CD4-positive, alpha-beta T cell treated with Interleukin-17A for 1 hour (primary cell): Measurements from ENCODE around the gene SACM1L.
A peak's percentile ranks its signal among the peaks of the same experiment; 100 is the strongest.

Source experiments
- DNase-seq: peaks from one replicate; pipeline ENCODE4 v3.0.0-alpha.2; 2020

Gene SACM1L, protein sequence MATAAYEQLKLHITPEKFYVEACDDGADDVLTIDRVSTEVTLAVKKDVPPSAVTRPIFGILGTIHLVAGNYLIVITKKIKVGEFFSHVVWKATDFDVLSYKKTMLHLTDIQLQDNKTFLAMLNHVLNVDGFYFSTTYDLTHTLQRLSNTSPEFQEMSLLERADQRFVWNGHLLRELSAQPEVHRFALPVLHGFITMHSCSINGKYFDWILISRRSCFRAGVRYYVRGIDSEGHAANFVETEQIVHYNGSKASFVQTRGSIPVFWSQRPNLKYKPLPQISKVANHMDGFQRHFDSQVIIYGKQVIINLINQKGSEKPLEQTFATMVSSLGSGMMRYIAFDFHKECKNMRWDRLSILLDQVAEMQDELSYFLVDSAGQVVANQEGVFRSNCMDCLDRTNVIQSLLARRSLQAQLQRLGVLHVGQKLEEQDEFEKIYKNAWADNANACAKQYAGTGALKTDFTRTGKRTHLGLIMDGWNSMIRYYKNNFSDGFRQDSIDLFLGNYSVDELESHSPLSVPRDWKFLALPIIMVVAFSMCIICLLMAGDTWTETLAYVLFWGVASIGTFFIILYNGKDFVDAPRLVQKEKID

GRCh38 chr3:45688882-45689786, at the start of gene SACM1L:
SACM1L (plus strand) TSS chr3:45689396; CDS start chr3:45689466, 70 bp downstream.
- DNase-seq = peak; percentile 98

DNA sequence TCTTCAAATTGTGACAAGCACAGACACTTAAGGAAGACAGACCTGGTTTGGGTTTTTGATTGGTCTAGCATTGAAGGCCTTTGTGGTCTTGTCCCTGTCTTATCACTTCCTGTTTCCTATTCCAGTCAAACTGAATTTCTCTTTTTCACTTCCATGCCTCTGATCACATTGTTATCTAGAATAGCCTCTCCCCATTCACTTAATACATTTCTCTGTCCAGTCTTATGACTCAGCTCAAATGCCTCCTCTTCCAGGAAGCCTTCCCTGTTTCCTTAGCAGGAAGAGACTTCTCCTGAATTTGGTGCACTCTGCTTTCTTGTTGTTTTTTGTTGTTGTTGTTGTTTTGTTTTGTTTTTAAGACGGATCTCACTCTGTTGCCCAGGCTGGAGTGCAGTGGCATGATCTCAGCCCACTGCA, 49.1 kb upstream of the SACM1L start:
- DNase-seq = no peak

DNA sequence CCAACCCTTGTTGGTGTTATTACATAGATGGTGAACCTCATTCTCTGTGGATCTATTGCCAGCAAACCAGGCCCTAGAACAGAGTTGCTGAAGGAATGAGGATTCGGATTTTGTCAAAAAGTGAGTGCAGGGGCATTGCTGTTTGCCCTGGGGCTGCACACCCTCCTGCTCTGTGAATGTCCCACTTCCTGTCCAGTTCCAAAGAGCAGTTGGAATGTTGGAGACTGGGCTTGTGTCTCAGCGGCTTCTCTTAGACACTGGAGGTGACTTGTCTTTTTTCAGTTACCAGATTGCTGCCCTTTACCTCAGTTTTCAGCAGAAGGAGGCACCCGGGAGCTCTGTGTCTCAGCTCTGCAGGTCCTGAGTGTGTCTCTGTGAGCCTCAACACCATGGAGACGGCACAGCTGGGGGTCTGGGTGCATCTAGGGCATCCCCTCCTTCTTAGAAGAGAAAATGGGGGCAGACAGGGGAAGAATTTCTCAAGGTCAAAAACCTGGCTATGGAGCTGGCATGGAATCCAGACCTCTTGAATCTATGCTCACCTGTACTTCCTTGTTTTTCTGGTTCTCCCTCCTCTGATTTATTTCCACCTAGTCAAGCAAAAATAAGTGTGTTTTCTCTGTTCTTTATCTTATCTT, 48.4 kb upstream of the SACM1L start:
- DNase-seq = no peak

- no peak for DNase-seq
Observed at GRCh38 chr3:45641756-45642155, 47.4 kb upstream of the SACM1L start.

- no peak for DNase-seq
Observed at GRCh38 chr3:45642731-45643152, 46.5 kb upstream of the SACM1L start.

- DNase-seq = no peak
Observed at GRCh38 chr3:45644063-45644790, 45.0 kb upstream of the SACM1L start.

DNA sequence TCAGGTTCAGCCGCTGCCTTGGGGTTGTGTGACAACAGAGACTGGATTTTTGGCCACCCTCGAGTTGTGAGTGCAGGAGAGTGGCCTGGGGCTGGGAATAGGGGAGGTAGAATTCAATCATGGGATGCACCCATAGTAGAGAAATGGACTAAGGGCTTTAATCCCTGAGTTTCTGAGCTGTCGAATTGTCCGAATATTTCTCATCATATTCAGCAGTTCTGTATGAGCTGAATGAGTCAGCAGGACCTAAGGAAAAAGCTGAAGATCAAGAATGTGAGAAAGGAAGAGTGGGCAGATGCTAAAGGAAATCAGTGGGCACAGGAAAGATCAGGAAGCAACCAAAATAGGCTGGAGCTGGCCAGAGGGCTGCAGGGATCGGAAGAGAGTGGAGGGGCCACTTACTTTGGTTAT, 44.4 kb upstream of the SACM1L start:
- DNase-seq = no peak

GRCh38 chr3:45646051-45646585, 43.1 kb upstream of the SACM1L start:
- no peak for DNase-seq

DNA sequence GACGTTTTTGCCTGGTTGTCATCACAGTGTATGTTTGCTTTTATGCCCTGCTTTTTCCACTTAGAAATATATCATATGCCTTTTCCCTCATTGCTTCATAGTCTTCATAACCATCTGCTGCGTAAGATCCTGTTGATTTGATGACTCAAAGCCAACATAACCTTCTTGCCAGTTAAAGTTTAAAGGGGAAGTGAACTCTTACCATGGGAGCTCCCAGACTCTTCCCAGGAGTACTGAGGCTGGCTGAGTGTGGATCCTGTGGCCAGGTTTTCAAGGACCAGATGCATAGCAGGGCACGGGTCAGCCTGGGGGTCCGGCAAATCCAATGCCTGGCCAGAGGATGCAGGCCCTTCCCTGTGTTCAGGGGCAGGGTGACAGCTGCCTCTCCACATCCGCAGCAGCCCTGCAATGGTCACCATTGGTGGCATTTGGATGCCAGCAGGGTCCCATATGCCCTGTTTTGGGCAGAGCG, 42.0 kb upstream of the SACM1L start:
- DNase-seq = no peak

DNA sequence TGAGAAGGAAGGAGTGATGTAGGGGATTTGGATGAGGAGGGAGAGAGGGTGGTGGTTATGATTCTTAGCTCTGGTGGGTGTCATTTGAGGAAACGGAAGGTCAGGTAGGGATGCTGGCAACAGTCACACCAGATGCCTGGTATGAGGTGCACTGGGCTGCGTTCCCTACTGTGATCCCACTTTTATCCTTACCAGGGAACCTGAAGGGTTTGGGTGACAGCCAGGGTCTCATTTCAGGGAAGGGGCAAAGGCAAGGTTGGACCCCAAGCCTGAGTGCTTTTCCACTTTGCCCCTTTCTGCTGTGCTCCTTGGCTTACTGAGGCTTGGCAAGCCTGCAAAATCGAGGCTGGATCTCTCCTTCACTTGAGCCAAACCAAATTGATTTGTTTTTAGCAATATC, 36.0 kb upstream of the SACM1L start:
- DNase-seq = no peak

GRCh38 chr3:45654397-45654944, 34.7 kb upstream of the SACM1L start:
- DNase-seq = no peak

GRCh38 chr3:45655906-45656305, 33.3 kb upstream of the SACM1L start:
- DNase-seq = no peak

- DNase-seq = peak; percentile 83
Observed at GRCh38 chr3:45656575-45657363, 32.4 kb upstream of the SACM1L start.

- DNase-seq = no peak
Observed at GRCh38 chr3:45657853-45658252, 31.3 kb upstream of the SACM1L start.

GRCh38 chr3:45659661-45660566, 29.3 kb upstream of the SACM1L start:
- peak; percentile 54 for DNase-seq

- no peak for DNase-seq
Observed at GRCh38 chr3:45660567-45660901, 28.7 kb upstream of the SACM1L start.

DNA sequence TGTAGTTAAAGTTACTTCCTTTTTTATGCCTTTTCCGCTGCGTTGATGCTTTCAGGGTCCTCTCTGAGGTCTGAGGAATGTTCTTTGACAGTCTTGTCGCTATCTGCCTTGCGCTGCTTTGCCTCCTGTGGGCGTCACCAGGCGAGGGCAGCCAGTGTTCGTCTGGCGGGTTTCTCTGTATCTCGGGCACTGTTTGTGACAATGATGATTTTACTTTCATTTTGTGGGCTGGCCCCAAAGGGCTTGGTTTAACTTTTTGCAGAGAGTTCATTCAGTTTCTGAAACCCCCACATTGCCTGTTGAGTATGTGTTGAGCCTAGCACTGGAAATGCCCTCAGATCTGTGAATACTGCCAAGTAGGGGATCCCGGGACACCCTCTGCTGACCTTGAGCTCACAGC, 24.6 kb upstream of the SACM1L start:
- peak; percentile 83 for DNase-seq

DNA sequence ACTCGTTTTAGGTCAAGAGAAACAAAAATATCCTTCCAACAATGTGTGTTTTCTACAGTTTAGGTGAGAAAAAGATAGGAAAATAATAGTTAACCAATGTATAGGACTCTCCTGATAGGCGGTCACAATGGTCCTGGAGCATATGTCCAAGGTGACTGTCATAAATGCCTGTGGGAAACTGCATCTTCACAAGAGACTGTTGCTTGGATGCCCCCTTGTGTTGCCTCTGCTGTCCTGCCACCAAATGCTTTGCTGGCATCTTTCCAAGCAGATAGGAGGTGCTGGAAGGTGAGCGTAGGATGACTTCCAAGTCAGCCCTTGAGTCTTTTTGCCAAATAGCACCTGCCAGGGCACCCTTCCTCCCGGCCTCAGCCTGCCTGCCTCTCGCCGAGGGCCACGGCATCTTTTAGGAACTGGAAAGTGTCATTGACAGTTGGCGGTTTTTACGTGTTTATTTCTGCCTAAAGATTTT, 24.1 kb upstream of the SACM1L start:
- DNase-seq = peak; percentile 85

GRCh38 chr3:45666757-45667431, 22.3 kb upstream of the SACM1L start:
- no peak for DNase-seq
